ENCODE results near the gene MAGI2.

MAGI2 gene

DNA sequence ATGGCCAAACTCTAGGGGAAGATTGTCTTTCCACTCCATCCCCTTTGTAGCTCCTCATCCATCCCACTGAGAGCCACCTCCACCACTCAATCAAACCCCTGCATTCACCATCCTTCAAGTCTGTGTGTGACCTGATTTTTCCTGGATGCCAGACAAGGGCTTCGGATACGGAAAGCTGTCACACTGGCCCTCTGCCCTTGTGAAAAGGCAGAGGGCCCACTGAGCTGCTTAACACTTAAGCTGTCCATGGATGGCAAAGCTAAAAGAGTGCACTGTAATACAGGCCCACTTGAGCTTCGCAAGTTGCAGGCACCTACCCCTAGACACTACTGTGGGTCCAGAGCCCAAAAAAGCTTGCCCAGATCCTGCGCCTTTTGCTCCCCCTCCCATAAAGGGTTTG is 237.2 kb downstream of the MAGI2 start:
- TF ChIP-seq, protein P1, sequence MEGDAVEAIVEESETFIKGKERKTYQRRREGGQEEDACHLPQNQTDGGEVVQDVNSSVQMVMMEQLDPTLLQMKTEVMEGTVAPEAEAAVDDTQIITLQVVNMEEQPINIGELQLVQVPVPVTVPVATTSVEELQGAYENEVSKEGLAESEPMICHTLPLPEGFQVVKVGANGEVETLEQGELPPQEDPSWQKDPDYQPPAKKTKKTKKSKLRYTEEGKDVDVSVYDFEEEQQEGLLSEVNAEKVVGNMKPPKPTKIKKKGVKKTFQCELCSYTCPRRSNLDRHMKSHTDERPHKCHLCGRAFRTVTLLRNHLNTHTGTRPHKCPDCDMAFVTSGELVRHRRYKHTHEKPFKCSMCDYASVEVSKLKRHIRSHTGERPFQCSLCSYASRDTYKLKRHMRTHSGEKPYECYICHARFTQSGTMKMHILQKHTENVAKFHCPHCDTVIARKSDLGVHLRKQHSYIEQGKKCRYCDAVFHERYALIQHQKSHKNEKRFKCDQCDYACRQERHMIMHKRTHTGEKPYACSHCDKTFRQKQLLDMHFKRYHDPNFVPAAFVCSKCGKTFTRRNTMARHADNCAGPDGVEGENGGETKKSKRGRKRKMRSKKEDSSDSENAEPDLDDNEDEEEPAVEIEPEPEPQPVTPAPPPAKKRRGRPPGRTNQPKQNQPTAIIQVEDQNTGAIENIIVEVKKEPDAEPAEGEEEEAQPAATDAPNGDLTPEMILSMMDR (IDR thresholded peaks at IDR 0.05; ENCODE audit: control extremely low read depth, extremely low read depth, low read depth, missing control alignments): no peak
- POLR2A ChIA-PET: no interaction called here
- CTCF ChIA-PET: interaction anchor here (1.0 to 1.8 kb wide), 2 partner anchors 10 to 82 kb away, joined by 3 to 7 read pairs; no protein-coding TSS in a partner anchor
- no peak for DNase-seq (ENCODE audit: extremely low spot score)

DNA sequence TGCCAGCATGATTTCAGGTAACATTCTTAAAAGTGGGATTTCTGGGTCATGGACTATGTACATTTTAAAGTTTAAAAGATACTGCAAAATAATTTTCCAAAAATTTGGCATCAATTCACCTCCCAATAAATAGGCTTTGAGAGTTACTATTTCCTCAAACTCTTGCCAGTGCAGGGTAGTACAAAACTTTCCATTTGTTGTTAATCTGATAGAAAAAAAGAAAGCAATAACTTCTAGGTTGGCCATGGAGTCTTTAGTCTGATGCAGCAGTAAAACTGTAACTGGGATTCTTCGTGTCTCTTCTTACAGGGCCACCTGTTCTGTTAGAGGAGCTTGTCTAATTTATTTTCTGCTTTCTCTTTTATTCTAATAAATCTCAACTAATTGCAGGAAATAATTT is 241.1 kb downstream of the MAGI2 start:
- no peak for DNase-seq (ENCODE audit: extremely low spot score)
- CTCF ChIA-PET: no interaction called here
- POLR2A ChIA-PET: no interaction called here
- TF ChIP-seq, protein P1 (IDR thresholded peaks at IDR 0.05; ENCODE audit: control extremely low read depth, extremely low read depth, low read depth, missing control alignments): no peak

DNA sequence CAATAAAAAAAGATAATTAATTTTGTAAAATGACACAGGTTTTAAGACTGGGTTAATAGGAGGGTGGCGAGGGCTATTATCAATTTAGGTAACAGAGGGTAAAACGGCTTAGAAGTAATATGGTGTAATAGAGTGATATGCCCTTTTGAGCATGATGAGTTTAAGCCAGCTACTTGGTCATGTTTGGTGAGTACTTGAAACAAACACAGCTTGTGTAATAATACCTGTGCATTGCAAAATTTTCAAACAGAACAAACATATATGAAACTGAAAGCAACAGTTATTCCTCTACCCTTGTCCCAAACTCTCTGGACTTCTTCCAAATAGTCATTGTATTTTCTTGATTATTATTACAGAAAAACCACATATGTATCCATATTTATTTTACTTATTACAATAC is 241.7 kb downstream of the MAGI2 start:
- POLR2A ChIA-PET: no interaction called here
- TF ChIP-seq, protein P1 (IDR thresholded peaks at IDR 0.05; ENCODE audit: control extremely low read depth, extremely low read depth, low read depth, missing control alignments): no peak
- CTCF ChIA-PET: no interaction called here
- DNase-seq (ENCODE audit: extremely low spot score): no peak

DNA sequence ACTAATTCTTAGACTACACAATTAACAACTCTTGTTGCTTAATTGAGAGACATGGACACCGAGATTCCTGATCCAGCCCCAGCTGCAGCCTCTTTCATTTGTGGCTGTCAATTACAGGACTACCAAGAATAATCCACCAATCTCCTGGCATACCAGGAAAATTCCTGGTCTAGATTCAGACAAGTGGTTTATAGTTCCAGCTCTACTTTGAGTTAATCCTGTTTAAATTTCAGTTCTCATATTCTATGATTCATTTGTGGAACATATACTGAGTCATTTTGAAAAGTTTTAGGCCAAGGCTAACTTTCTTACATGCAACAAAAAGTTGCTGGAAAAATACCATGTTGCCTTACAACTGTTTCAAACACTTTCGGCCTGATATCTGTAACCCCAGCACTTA is 253.5 kb downstream of the MAGI2 start:
- TF ChIP-seq, protein P1 (IDR thresholded peaks at IDR 0.05; ENCODE audit: control extremely low read depth, extremely low read depth, low read depth, missing control alignments): no peak
- DNase-seq (ENCODE audit: extremely low spot score): no peak
- CTCF ChIA-PET: no interaction called here
- POLR2A ChIA-PET: no interaction called here

DNA sequence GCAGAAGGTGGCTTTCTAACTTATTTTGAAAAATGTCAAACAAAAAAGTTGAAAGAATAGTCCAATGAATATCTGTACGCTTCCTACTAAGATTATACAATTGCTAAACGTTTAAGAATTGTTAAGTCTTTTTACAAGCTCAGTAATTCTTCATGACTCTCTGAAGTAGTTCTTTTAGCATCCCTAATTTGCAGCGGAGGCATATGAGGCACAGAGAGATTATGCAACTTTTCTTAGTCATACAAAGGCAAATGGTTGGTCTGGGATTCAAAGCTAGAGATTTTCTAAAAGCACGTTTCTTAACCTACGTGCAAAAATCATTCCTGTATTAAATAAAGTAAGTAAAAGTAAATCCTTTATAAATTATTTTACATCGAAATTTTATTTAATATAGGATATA is 254.2 kb downstream of the MAGI2 start:
- POLR2A ChIA-PET: no interaction called here
- TF ChIP-seq, protein P1 (IDR thresholded peaks at IDR 0.05; ENCODE audit: control extremely low read depth, extremely low read depth, low read depth, missing control alignments): no peak
- CTCF ChIA-PET: no interaction called here
- no peak for DNase-seq (ENCODE audit: extremely low spot score)

DNA sequence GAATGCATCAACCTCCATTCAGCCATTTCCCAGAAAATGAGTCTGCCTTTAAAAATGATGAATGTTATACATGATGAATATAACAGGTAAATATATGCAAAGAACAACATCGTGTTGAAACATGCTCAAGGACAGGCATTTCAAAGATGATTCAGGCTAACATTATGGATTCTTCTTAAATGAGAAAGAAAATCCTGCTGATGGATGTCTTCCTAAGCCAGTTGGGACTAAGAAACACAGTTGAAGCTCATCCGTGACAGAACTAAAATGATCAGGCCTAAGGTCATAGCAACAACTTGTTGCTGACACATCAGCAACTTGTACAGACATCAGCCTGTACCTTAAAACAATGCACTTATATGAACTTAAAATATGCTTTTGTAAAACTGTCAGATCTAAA is 267.9 kb downstream of the MAGI2 start:
- CTCF ChIA-PET: interaction anchor here (2.8 kb wide), 1 partner anchor 9 kb away, joined by 8 read pairs; no protein-coding TSS in a partner anchor

More for the DNA sequence above, 267.9 kb downstream of the MAGI2 start:
- POLR2A ChIA-PET: no interaction called here
- TF ChIP-seq, protein P1 (IDR thresholded peaks at IDR 0.05; ENCODE audit: control extremely low read depth, extremely low read depth, low read depth, missing control alignments): no peak
- no peak for DNase-seq (ENCODE audit: extremely low spot score)
